ENCODE measurements around the gene CYP27C1. TPM values are rescaled to one million over a fixed set of nuclear protein-coding genes. Genes with fewer than 3 reads are reported as not detected.

Gene CYP27C1
- total RNA-seq, 4 donors from 2014 or later: 0.38 to 0.98 (median 0.51) TPM; not detected in 1

DNA sequence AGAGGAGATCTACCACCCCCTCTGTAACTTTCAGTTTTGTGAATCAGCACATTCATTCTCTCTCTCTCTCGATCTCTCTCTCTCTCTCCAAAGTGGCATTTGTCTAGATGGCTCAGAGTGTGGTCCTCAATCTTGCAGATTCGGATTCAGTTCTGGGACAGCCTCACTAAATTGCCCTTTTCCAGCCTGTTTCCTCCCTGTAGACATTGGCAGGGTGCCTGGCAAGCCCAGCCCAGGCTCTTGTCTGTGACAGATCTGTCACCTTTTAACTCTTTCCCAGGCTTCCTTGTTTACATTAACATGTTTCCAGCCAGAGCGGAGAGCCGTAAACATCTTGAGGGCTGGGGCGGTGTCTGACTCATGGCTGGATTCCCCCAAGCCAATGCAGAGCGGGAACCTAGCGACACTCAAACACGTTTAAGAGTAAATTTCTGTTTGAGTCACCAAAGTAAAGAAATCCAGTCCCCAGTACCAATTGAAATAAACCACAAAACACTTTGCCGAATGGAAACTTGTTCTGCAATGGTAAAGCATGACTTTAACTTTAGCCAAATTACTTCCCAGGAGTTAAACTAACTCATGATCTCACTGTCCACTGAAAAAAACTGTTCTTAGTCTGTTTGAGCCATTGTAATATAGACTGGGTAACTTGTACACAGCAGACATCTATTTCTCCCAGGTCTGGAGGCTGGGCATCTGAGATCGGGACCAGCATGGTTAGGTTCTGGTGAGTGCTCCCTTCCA lies 6.6 kb upstream of the CYP27C1 start:
- no peak for TF ChIP-seq CTCF (IDR thresholded peaks at IDR 0.05; ENCODE audit: low read depth)

GRCh38 chr2:127226132-127226519 lies 6.0 kb upstream of the CYP27C1 start:
- TF ChIP-seq CTCF (IDR thresholded peaks at IDR 0.05; ENCODE audit: low read depth): no peak

DNA sequence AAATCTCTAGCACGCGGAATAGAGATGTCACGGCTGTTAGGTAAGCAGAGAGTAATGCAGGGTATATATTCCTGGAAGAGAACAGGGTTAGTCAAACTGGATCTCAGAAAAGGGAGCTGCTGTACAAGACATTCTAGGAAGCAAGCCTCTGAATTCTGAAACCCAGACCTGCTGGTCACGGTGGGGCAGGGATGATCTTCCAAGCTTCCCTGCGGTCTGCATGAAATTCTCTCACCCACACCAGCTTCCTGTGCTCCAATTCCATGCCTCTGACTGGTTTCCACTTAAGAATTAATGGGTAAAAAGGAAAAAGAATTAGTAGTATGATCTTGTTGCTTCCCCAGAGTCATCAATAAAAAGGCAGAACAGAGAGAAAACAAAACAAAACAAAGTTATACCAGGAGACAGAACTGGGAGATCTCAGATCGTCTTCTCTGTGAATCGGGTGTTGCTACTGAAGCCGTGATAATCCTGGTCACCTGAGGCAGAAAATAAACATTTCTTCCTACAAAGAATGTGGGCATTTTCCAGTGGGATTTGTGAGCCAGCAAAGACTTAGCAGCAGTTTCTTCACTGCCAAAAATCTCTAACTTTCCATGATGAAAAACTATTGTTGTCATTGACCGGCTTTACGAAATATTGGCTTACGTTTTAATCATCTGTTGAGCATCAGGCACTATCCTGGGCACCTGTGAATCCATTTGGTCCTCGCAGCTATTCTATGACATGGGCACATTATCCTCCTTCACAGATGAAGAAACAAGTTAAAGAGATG lies 5.3 kb upstream of the CYP27C1 start:
- no peak for TF ChIP-seq CTCF (IDR thresholded peaks at IDR 0.05; ENCODE audit: low read depth)

DNA sequence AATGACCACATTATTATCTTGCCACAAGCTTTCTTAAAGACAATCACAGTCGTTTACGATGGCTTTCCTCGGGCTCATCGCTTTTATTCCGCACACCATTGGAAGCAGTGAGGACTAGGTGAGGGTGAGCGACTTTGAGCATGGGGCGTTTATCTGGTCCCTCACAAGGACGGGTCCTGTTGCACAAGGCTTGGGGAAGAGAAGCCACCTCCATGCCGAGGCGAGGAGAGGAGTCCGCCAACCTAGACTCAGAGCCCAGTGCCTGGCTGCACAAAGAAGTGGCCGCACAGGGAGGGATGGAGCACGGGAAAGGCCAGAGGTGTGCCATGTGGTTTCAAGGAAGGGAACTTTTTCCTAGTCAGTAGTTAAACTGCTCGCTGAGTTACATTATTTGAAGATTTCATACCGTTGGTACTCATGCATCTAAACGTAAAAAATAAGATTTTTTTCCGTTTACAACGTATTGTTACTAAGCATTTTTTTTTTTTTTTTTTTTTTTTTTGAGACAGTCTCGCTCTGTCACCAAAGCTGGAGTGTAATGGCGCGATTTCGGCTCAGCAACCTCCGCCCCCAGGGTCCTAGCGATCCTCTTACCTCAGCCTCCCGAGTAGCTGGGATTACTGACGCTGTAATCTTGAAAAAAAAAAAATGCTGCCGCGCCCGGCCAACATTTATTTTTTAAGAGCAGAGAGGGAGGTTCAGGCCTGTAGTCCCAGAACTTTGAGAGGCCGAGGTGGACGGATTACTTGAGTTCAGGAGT lies 849 bp upstream of the CYP27C1 start:
- TF ChIP-seq CTCF (IDR thresholded peaks at IDR 0.05; ENCODE audit: low read depth): no peak

DNA sequence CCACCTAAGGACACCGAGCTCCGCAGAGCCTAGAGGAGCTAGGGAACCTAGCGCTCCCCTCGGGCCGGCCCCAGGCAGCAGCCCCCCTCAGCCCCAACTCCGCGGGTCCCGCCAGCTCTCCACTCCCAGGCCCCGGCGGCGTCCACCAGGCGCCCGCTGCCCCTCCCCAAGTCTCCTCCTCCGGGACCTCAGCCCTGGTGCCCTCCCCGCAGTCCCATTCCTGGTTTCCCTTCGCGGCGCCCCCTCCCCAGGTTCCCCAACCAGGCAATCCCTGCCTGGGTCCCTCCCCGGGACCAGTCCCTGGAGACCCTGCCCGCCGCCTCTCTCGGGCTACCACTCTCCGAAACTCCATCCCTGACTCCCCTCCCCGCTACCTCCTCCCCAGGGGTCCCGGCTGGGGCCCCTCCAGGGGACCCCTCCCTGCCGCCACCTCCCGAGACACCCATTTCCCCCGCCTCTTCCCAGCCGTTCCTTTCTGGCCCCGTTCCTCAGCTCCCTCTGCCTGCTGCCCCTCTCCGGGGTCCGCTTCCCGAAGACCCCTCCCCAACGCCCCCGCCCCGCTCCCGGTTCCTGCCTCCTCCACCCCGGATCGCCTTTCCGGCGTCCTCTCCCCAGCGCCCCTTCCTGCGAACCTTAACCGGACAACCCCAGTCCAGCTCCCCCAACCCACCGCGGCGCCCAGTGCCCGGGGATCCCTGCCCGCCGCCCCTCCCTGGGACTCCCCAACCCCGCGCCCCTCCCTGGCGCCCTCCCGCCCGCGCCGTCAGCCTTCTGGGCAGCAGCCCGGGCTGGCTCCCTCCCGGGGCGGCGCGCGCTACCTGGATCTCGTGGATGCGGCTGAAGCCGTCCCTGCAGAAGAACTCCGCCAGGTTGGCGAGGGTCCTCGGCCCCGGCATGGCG lies 678 bp downstream of the CYP27C1 start:
- TF ChIP-seq CTCF (IDR thresholded peaks at IDR 0.05; ENCODE audit: low read depth): no peak

- no peak for TF ChIP-seq CTCF (IDR thresholded peaks at IDR 0.05; ENCODE audit: low read depth)
Observed at GRCh38 chr2:127218812-127219170, 1.3 kb downstream of the CYP27C1 start.
